GM19023 (cell line): ENCODE data around the gene CCNQ.

ENCODE experiments used
- ATAC-seq: cut with Tn5 transposase; IDR thresholded peaks from one replicate; pipeline ENCODE4 v1.9.1; 2021; ENCODE audit warnings: mild to moderate bottlenecking, moderate library complexity; ENCODE audit not compliant: unreplicated experiment

CCNQ gene

DNA sequence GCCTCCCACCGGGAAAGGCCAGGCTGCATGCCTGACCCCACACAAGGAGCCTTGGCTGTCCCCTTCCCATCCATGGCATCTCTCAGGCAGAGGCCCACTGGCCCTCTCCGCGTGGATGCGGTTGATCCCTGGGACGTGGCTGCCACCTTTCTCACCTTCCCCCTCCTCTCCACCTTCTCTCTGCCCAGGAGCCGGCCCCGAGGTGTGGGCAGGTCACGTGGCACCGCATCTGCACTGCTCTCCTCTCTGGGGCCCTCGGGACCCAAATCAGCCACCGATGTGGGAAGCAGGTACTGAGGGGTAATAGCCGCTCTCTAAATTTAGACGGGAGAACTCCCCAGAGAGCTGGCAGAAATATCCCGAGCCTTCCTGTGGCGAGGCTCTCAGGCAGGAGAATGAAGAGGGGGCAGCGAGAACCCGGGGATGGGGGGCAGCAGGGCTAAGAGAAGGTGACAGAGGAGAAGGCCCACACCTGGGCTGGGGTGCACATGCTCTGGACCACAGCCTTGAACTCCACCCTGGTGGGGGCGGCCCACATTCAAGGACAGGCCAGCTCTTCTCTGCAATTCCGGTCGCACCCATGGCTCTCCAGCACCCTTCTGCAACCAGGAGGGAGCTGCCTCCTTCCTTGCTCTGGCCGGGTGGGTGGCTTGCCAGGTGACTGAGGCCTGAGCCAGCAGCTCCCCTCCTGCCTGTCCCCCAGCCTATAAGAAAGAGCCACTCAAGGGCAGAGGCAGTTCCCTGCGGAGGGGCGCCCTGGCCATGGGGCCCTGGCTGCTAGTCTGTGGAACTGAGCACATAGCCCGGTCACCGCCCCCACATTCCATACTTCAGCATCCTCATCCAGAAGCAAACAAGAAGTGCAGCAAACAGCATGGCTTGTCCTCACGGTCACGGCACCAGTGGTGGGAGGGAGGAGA, 38.4 kb upstream of the CCNQ start:
- no peak for ATAC-seq

DNA sequence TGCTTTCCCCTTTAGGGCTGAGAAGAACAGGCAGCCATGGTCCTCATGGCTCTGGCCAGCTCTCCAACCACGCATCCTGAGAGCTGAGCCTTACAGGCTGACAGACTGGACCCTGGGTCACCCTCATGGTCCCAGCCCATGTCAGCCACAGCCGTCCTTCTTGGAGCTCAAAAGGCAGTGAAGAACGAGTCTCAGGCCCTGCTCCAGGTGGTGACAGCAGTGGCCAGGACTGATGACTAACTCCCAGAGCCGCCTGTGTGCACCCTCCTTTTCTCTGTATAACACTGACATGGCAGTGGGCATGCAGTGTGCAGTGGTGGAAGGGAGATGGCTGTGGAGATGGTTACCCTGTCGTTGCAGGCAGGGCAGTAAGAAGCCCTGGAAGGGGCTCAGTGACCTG, 37.8 kb upstream of the CCNQ start:
- ATAC-seq, result no peak

DNA sequence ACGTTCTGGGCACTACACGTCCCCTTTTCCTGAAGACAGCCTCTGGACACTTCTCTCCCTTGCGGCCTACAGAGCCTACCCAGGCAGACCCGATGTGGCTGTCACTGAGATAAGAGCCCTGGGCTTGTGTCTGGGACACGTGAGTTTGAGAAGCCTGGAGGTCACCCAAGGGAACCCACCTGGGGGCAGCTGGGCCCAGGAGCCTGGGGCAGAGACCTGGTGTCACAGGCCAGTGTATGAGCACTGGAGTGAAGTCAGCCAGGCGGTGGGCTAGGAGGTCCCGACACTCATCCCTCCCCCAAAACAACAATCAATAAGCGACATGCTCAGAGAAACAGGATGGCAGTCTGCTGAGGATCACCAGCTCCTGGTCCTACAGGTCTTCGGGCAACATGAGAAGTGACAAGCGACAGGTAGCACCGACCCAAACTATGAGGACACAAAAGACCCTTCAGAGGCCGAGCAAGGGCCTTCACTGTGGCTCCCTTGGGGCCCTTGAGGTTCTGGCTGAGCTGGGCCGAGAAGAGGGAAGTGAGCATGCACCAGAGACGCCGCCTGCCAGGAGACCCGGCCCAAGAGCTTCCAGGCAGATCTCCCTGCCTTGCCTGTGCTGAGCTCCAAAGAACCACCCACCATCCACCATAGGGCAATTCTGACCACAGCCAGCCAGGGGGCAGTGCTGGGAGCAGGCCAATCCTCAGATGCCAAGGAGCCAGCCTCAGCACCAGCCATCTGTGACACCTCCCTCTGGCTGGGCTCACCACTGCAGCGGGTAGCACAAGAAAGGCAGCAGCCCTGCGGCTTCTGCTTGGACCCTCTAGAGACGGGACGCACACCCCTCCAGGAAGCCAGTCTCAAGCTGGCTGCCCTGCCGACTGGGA, 37.1 kb upstream of the CCNQ start:
- no peak for ATAC-seq

DNA sequence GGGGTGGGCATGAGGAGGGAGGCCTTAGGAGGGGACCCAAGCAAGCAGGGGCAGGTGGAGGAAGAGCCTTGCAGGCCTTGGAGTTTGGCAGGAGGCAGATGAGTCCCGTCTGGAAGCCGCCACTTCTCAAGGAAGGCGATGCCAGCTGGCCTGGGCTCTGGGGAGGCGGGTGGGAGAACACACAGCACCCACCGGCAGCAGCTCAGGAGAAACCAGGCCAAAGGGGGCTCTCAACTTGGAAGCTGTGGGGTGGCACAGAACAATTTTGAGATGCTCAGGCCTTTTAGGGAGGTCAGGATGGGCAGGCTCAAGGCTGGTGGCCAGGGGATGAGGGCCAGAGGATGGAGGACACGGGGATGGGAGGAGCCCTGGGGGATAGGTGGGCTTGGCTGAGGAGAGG, 36.4 kb upstream of the CCNQ start:
- no peak for ATAC-seq

DNA sequence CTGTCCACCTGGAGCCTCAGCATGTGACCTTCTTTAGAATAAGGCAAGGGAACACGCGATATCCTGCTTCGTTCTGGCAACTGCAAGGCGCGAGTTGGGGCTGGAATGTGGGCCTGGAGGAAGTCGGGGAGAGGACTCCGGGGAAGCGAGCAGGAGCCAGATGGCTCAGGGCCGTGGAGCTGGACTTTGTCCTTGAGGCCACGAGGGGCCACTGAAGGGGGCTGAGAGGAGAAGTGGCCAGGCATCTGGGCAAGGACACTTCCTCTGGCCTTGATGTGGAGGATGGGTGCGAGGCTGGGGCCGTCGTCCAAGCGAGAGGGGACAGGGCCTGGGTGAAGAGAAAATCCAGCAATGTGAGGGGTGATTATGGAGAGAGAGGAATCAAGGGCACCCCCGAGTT, 35.9 kb upstream of the CCNQ start:
- ATAC-seq, result no peak

DNA sequence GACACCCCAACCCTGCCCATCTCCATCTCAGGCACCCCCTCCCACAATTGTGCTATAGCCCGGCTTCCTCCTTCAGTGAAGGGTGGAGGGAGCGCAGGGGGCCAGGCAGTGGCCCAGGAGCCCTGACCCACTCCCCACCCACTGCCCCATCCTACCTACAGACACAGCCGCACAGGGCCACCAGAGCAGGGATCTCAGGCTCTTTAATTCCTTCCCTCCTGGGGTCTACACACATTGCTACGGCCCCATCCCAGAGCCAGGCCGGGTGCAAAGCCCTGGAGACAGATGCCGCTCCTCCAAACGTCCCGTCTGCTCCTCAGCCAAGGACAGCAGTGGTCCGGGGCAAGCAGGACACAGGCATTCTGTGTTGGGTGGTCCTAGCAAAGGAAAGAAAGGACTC, 35.3 kb upstream of the CCNQ start:
- ATAC-seq, result no peak

DNA sequence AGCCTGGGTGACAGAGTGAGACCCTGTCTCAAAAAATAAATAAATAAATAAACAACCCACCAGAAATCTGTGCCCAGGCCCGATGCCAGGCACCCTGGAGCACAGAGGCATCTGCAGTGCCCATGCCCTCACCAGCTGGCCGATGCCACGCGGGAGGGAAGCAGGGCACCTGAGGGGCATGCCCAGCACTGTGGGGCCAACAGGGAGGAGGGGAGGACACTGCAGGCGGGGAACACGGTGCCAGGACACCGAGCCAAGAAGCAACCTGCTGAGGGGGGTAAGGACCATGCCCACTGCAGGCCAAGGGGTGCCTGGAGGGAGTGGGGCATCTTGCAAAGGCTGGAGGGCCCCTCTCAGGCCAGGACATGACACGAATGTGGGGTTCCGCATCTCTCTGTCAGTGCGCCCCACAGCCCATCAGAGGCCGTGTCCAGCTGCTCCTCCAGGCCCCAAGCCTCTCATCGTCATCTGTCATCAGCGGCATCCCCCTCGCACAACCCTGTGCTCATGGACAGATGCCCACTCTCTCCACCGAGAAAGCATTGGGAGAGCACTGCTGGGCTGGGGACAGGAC, 34.8 kb upstream of the CCNQ start:
- ATAC-seq, result no peak

DNA sequence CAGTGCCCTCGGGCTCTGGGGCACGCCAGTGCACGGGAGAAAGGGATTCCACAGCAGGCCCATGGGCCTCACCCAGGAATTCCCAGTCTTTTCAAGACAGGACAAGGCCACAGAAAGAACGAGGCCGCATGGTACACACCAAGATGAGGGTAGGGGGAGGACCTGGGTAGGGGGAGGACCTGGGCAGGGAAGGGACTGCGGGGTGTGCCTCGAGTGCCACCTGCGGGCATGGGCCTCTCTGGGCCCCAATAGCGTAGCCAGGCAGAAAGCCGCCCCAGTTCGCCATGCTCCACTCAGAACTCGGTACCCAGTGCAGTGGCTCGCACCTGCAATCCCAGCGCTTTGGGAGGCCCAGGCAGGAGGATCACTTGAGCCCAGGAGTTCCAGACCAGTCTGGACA, 34.1 kb upstream of the CCNQ start:
- no peak for ATAC-seq

DNA sequence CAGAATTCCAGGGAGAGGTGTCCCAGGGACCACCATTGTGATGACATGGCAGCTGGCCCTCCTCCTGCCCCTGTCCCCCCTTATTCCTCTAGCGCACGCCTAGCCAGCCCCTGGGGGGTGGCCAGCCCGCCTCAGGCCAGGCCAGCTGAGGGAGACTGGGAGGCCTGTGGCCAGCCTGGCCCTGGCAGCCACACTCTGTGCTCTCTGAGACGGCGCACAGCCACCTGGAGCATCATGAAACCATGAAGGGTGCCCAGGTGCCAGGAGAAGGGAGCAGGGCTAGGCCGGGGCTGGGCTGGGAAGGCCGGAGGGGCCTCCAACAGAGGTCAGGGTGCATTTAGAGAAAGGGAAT, 33.6 kb upstream of the CCNQ start:
- no peak for ATAC-seq

DNA sequence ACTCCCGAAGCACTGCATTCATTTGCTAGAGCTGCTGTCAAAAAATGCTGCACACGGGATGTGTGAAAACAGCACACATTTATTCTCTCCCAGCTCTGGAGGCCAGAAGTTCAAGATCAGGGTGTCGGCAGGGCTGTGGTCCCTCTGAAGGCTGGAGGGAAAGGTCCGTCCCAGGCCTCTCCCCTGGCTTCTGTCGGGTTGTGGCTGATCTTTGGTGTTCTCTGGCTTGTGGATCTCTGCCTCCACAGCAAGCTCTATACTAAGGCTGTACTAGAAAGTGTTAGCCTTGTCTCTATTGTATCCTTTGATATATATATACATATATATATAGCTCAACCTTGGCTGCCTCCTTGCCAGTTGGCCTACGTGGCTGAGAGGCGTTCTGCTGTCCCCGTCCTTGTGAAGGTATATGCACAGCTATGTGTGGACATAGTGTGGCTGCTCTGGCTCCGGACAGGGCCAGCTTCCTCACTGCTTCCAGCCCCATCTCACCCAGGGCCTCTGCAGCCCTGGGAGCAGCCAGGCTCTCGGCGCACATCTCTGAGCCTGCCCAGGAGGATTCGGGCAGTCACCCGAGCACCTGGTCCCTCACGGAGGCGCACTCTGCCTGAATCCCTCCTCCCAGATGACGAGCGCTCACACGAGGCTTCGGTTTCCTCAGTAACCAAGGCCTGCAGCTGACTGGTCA, 33.1 kb upstream of the CCNQ start:
- ATAC-seq, result no peak

DNA sequence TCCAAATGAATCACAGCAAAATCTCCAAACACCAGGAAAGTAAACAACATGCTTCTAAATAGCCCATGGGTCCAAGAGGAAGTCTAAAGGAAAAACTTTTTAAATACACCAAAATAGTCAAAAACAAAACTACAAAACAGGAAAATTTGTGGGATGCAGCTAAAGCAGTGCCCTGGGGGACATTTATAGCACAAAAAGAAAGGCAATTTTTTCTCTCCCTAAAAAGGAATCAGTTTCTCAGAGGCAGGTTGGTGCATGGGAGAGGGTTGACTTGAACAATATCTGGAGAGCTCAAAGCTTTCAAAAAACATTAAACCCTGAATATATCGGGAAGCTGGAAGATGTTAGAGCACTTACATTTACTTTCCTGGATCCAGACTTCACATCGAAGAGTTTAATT, 32.4 kb upstream of the CCNQ start:
- no peak for ATAC-seq

DNA sequence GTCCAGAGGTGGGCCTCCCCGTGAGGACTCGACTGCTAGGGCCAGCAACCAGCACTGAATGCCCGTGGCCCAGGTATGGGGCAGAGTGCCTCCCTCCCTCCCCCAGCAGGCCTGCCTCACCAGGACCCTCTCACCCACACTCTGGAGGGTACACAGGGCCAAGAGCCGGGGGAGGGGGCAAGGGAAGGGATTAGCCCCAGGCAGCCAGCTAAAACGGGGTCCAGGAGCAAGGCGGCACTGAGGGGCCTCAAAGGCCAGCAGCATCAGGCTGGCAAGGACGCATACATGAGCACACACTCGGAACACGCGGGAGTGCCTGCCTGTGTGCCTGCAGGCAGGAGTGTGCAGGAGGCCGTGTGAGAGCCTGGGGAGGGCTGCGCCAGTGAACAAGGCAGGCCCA, 29.7 kb upstream of the CCNQ start:
- no peak for ATAC-seq

DNA sequence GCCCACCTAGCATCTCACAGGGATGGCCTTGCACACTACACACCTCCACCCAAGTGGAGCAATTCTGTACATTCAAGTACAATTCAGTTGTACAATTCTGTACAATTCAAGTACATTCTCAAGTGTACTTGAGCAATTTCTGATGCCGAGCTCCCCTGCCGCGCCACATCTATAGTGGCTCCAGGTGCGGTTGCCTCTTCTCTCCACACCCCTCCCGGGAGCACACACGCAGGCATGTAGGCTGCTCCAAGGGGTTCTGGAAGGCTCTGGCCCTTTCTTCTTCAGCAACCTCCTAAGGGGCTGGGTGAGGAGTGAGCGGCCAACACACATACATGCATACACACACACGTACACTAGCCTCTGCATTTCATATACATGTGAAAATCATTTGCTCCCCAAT, 29.2 kb upstream of the CCNQ start:
- no peak for ATAC-seq

DNA sequence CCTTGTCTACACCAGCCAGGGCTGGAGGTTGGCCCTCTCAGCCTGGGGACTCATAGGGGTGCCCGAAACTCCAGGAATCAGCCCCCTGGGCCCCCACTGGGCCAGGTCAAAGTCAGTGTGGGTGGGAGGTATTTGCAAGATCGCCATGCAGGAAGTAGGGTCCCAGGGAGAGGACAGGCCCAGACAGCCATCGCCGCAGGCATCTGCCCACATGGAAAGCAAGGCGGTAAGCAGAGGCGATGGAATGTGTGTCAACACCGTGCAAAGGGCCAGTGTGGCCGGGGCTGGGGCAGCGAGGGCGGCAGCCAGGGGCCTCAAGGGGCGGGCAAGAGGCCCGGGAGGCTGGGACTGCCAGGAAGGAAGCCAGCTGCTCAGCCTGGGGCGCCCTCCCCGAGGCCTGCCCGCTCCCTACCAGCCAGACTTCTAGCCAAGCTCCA, 28.8 kb upstream of the CCNQ start:
- ATAC-seq, result no peak

DNA sequence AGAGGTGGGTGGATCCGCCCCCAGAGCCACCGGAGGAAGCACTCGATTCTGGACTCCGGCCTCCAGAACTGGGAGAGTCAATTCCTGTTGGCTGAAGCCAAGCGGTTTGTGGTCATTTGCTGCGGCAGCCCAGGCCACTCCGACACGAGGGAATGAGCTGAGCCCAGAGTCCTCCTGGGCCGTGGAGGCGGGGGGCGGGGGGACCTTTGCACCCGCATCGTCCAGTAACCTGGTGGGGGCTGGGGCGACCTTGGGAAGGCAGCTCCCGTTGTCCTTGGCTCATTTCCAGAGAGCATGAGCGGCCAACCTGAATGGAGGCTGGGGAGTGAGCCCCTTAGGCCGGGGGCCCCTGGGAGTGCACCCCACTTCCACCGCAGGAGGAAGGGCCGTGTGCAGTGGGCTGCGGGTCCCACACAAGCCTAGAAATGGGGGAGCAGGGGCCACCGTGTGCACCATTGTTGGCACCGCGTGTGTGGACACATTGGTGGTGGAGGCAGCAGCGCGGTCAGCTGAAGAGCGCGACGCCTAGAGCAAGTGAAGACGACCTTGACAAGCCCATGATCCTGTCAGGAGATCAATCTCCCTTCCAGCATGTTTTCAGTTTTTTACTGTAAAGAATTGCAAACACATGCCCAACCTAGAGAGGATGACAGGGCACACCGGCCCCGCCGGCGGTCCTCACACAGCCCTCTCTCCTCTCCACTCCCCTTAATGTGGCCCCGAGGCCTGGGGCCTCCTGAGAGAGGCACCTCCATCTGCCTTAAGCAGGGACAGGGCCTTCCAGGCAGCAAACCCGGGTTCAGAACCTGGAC, 28.1 kb upstream of the CCNQ start:
- ATAC-seq, result no peak

DNA sequence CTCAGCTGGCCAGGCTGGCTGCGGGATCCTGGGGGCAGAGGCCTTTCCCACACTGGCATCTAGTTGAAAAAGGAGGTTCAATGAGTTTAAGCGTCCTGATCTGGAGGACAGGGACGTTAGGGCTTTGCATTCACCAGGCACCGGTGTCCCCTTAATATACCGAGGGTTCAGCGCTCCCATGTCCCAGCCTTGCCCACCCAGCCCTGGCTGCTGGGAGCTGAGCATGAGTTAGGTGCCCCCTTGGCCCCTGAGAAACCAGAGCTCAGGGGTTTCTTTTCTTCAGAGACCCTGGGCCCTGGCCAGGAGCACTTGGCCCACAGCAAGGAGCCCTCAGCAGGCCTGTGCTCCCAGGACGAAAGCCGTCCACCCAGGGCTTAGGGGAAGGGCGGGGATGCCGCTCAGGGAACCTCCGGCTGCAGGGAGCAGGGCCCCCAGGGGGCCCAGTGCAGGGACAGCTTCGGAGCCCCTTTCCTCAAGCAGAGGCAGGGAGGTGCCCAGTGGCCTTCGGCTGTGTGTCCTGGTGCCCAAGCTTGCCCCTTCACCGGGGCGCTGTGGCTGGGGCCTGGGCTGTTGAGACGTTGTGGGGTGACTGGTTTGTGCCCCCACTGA, 27.2 kb upstream of the CCNQ start:
- ATAC-seq, result no peak

DNA sequence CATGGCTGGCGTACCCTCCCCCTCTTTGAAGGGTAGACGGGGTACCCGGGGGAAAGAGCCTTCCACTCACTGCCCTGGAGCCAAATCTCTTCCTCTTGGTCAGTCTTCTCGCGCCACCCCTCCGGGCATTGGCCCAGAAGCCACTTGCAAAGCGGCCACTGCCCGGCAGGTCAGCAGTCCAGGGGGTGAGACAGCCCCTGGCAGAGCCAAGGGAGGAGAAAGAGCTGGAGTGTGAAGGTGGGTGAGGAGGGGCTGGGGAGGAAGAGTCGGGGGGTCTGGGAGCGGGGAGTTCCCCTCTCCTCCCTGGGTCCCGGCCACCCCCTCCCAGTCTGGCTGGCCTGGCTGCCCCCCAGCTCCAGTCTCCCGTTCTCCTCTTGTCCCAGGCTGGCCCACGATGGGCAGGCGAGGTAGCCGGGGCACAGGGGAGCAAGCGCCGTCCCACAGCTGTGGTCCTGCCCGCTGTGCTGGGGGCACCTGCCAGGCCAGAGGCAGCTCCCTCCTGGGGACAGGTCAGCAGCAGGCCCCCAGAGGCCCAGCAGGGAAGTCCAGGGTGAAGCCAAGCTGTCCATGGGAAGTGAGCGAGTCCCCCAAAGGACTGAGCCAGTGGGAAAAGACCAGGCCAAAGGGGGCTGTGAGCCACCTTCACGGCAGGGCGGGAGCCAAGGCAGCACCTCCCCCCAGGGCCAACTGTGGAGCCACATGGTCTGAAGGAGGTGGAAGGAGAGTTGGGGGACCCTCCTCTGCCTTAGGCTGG, 26.5 kb upstream of the CCNQ start:
- ATAC-seq, result no peak

DNA sequence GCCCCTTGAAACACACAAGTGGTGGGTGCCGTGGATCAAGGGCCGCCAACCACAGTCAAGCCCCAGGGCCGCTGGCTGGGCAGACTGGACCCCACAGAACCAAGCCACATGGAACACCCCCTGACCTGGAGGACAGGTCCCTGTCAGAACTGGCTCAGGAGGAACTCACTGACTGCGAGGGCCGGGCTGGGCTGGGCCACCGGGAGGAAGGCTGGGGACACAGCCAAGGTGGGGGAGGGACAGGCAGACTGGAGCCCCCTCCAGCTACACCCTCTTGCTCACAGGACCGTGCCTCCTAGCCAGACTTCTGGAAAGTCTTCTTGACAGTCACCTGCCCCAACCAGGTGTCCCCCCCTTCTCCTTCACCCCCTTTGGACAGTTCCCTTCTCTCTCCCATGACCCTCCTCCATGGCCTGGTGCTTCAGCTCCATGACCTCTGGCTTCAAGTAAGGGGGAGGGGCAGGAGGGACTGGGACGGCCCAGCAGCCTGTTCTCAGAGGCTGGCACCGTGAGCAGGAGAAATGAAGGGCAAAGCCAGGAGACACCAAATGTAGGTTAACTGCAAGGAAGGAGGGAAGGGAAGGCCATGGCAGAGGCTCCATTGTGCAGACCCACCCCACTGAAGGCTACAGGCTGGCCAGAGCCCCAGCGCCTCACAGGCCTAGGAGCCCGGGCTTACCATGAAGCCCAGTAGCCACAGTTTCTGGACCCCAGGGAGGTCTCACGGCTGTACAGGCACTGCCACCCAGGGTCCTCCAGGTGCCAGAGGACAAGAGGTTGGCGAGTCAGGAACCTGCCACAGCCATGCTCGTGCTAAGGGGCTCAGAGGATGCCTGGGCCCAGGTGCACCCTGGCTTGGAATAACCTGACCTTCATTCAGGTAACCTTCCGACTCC, 25.5 kb upstream of the CCNQ start:
- no peak for ATAC-seq
